Endodermal cell (in vitro differentiated cells): ENCODE measurements around the gene VMP1. TPM values are rescaled to one million over a fixed set of nuclear protein-coding genes. Genes with fewer than 3 reads are reported as not detected.
"Not testable (repeated sequence)": the region's sequence is repeated elsewhere in the genome, so short reads cannot be mapped to it uniquely, and the experiment has no call there.

Experiments used
- DNase-seq: peaks from one replicate; pipeline ENCODE4 v3.0.0-alpha.2; 2017
- H3K27ac ChIP-seq: 2 replicates; pipeline ENCODE4 v1.5.1; 2013; ENCODE audit warnings: mild to moderate bottlenecking, low read depth, low read length, moderate library complexity
- H3K27me3 ChIP-seq: 2 replicates; pipeline ENCODE4 v1.6.1; 2013; ENCODE audit warnings: mild to moderate bottlenecking, low read length, moderate library complexity; ENCODE audit not compliant: insufficient read depth, control insufficient read depth, poor library complexity, severe bottlenecking
- H3K36me3 ChIP-seq: 2 replicates; pipeline ENCODE4 v1.7.0; 2013; ENCODE audit warnings: mild to moderate bottlenecking, low read length, moderate library complexity; ENCODE audit not compliant: control insufficient read depth, insufficient read depth
- H3K4me1 ChIP-seq: one replicate; pipeline ENCODE4 v1.7.0; 2013; ENCODE audit warnings: low read length; ENCODE audit not compliant: control insufficient read depth, insufficient read depth
- H3K4me3 ChIP-seq: 2 replicates; pipeline ENCODE4 v1.5.1; 2013; ENCODE audit warnings: mild to moderate bottlenecking, low read length, moderate library complexity
- H3K9ac ChIP-seq: 2 replicates; pipeline ENCODE4 v1.6.1; 2013; ENCODE audit warnings: mild to moderate bottlenecking, low read length, moderate library complexity; ENCODE audit not compliant: poor library complexity, severe bottlenecking; ENCODE audit errors: extremely low read depth
- H3K9me3 ChIP-seq: 2 replicates; pipeline ENCODE4 v1.6.1; 2013; ENCODE audit warnings: mild to moderate bottlenecking, low read length, moderate library complexity; ENCODE audit not compliant: control insufficient read depth
- H3K27ac Mint-ChIP-seq: 2 replicates; pipeline ENCODE4 v1.8.0; 2020; ENCODE audit warnings: mixed read lengths
- H3K27me3 Mint-ChIP-seq: 2 replicates; pipeline ENCODE4 v1.8.0; 2021; ENCODE audit warnings: mild to moderate bottlenecking, mixed read lengths; ENCODE audit not compliant: insufficient read depth
- H3K36me3 Mint-ChIP-seq: 2 replicates; pipeline ENCODE4 v1.8.0; 2020; ENCODE audit warnings: low read depth, mixed read lengths
- H3K4me1 Mint-ChIP-seq: 2 replicates; pipeline ENCODE4 v1.8.0; 2020; ENCODE audit warnings: mixed read lengths
- H3K4me3 Mint-ChIP-seq: 2 replicates; pipeline ENCODE4 v1.8.0; 2020; ENCODE audit warnings: mild to moderate bottlenecking, moderate library complexity, mixed read lengths
- H3K9me3 Mint-ChIP-seq: 2 replicates; pipeline ENCODE4 v1.8.0; 2020; ENCODE audit warnings: mild to moderate bottlenecking, mixed read lengths
- CTCF ChIP-seq: fragments of 200-600 bp; sonication (generic); conservative IDR thresholded peaks from 2 replicates; pipeline ENCODE4 v1.5.0; 2021; ENCODE audit warnings: antibody characterized with exemption, mild to moderate bottlenecking
- WGBS, 2 experiments: methylation state at CpG; one replicate each; pipeline versions ENCODE4 v1.1.5 to v1.1.7; 2013; ENCODE audit warnings: missing lambda C conversion rate in 2 of 2, mixed read lengths in 1 of 2; ENCODE audit not compliant: insufficient coverage in 1 of 2, insufficient read length in 1 of 2; 5-methylcytosine and 5-hydroxymethylcytosine counted together
- total RNA-seq, 2 donors: library from RNA; stranded (reverse); fragmentation: NEBNext Ultra II Directional in 1 of 2; extraction: Animal tissue kit (Norgen Biotek cat#: 25700) in 1 of 2; gene quantifications; 2 replicates in 1 of 2; 3 replicates in 1 of 2; pipeline ENCODE4 v1.2.1, GENCODE V29; 2021

VMP1 gene
- total RNA-seq, 2 donors from 2014 or later, result 67.9 to 69.9 TPM

- Histone ChIP-seq H3K27ac (peak overlapping the region; percentile 60), H3K27me3 (no peaks in the 10 kb centered on the region), H3K36me3 (peaks cover 20% of the 10 kb centered on the region), H3K4me3 (no peak overlapping the region), H3K9me3 (peaks cover 12% of the 10 kb centered on the region), H3K4me1 (no peaks in the 10 kb centered on the region), H3K9ac (no peak overlapping the region)
- Mint-ChIP-seq H3K4me1 (peaks cover 5% of the 10 kb centered on the region), H3K27me3 (no peaks in the 10 kb centered on the region), H3K27ac (no peak overlapping the region), H3K36me3 (peaks cover 16% of the 10 kb centered on the region), H3K4me3 (no peak overlapping the region), H3K9me3 (peaks cover 3% of the 10 kb centered on the region)
- no peak for DNase-seq
- no peak for TF ChIP-seq CTCF
Measured at GRCh38 chr17:59754552-59754951, 47.1 kb downstream of the VMP1 start.

- not testable (repeated sequence) for H3K9me3 Mint-ChIP-seq, H3K4me3 Mint-ChIP-seq, H3K9ac ChIP-seq, H3K27me3 ChIP-seq, H3K4me3 ChIP-seq, H3K27me3 Mint-ChIP-seq, H3K27ac ChIP-seq, DNase-seq, H3K4me1 Mint-ChIP-seq, H3K4me1 ChIP-seq, H3K27ac Mint-ChIP-seq
- WGBS, 2 experiments, result 71 to 95% methylated on average over 8 to 12 of the region's 12 CpGs
- H3K36me3 Mint-ChIP-seq, result peaks cover 19% of the 10 kb centered on the region
- H3K9me3 ChIP-seq, result peaks cover 14% of the 10 kb centered on the region
- H3K36me3 ChIP-seq, result peaks cover 20% of the 10 kb centered on the region
Measured at GRCh38 chr17:59755069-59755468, 47.6 kb downstream of the VMP1 start.

- H3K27me3 ChIP-seq, result no peaks in the 10 kb centered on the region
Measured at GRCh38 chr17:59756236-59756818, 48.9 kb downstream of the VMP1 start.

More at GRCh38 chr17:59756236-59756818, 48.9 kb downstream of the VMP1 start:
- H3K27ac ChIP-seq, result peak overlapping the region; percentile 80
- no peak overlapping the region for H3K9ac ChIP-seq
- Mint-ChIP-seq H3K4me1 (peaks cover 5% of the 10 kb centered on the region), H3K36me3 (peaks cover 23% of the 10 kb centered on the region), H3K4me3 (no peak overlapping the region), H3K27ac (peak overlapping the region; percentile 41), H3K9me3 (peaks cover 5% of the 10 kb centered on the region), H3K27me3 (no peaks in the 10 kb centered on the region)
- 100% methylated on average over 1 of the region's 3 CpGs; no CpG with 5 or more reads in 1 of the 2 experiments for WGBS, 2 experiments
- no peak for TF ChIP-seq CTCF
- no peaks in the 10 kb centered on the region for H3K4me1 ChIP-seq
- H3K9me3 ChIP-seq, result peaks cover 14% of the 10 kb centered on the region
- H3K36me3 ChIP-seq, result peaks cover 20% of the 10 kb centered on the region
- no peak overlapping the region for H3K4me3 ChIP-seq
- no peak for DNase-seq
